ENCODE measurements around the gene AAK1. TPM values are rescaled to one million over a fixed set of nuclear protein-coding genes. Genes with fewer than 3 reads are reported as not detected.

The AAK1 gene
- total RNA-seq, 1 experiment from 2014 or later = 30.6 TPM

GRCh38 chr2:69436938-69437750 lies 206.4 kb downstream of the AAK1 start, which contains the start of gene NFU1:
Gene NFU1 (minus strand): TSS chr2:69437435. CDS start chr2:69437422, 13 bp downstream.
- Histone ChIP-seq H3K56ac (ENCODE audit: insufficient read length, low read depth, low read length) (peak within 1 kb of the TSS; percentile 95), H2AFZ (ENCODE audit: low read length) (peak within 1 kb of the TSS; percentile 96), H4K5ac (ENCODE audit: insufficient read length, low read depth, low read length) (peak within 1 kb of the TSS; percentile 98), H2BK20ac (ENCODE audit: low read depth, low read length, poor library complexity, severe bottlenecking) (no peak within 1 kb of the TSS), H3K4me1 (ENCODE audit: insufficient read depth, low read length) (no peaks in the 10 kb centered on the region; the same call in 1 of the 2 replicates), H4K20me1 (ENCODE audit: control insufficient read depth, insufficient read depth, insufficient read length) (no peaks in the 10 kb centered on the region), H3K14ac (ENCODE audit: insufficient read depth, low read length) (peak within 1 kb of the TSS; percentile 87), H4K91ac (ENCODE audit: insufficient read length, low read depth, low read length) (peak within 1 kb of the TSS; percentile 45), H3K23ac (ENCODE audit: insufficient read length, low read depth, low read length) (no peak within 1 kb of the TSS), H2BK120ac (ENCODE audit: low read depth, low read length, poor library complexity, severe bottlenecking) (no peak within 1 kb of the TSS), H3K79me1 (ENCODE audit: insufficient read depth, low read depth, low read length, poor library complexity, severe bottlenecking) (no peaks in the 10 kb centered on the region), H2BK15ac (ENCODE audit: low read depth, low read length) (no peak within 1 kb of the TSS; the same call in 1 of the 2 replicates), H3K4me2 (ENCODE audit: insufficient read depth, insufficient read length, low read length) (peak within 1 kb of the TSS; percentile 100), H3K23me2 (ENCODE audit: insufficient read length, low read depth, low read length, poor library complexity, severe bottlenecking) (peaks cover 11% of the 10 kb centered on the region), H2BK12ac (ENCODE audit: insufficient read length, low read depth, low read length) (peak within 1 kb of the TSS; percentile 45), H2BK5ac (ENCODE audit: insufficient read length, low read length) (peak within 1 kb of the TSS; percentile 94), H2AK5ac (ENCODE audit: insufficient read length, low read length) (no peak within 1 kb of the TSS), H3K9ac (ENCODE audit: extremely low read depth, insufficient read length, low read length) (peak within 1 kb of the TSS; percentile 89), H3K27me3 (ENCODE audit: insufficient read depth, low read length) (no peaks in the 10 kb centered on the region), H3K79me2 (ENCODE audit: insufficient read depth, low read length) (no peaks in the 10 kb centered on the region), H4K8ac (replicated peaks; ENCODE audit: insufficient read length, low read depth, low read length) (peak within 1 kb of the TSS; percentile 91), H3K27ac (ENCODE audit: insufficient read length, low read depth, low read length) (peak within 1 kb of the TSS; percentile 95), H3T11ph (ENCODE audit: low read length) (no peak within 1 kb of the TSS), H3K4ac (ENCODE audit: low read depth, low read length) (no peak within 1 kb of the TSS), H3K9me3 (ENCODE audit: control insufficient read depth, low read depth, low read length) (no peaks in the 10 kb centered on the region), H3K18ac (ENCODE audit: insufficient read length, low read depth, low read length) (peak within 1 kb of the TSS; percentile 96)
- Mint-ChIP-seq H3K36me3 (ENCODE audit: insufficient read depth in 1 of 3, low read depth in 3 of 3) (peaks cover 0 to 16% (median 4%) of the 10 kb centered on the region in 3 experiments; a peak in 3 of 7 replicates), H3K4me1 (peaks cover 27 to 28% of the 10 kb centered on the region in 2 experiments), H3K4me3 (peak within 1 kb of the TSS; percentile 93 to 96), H3K27me3 (ENCODE audit: low read depth) (no peaks in the 10 kb centered on the region), H3K27ac (peak within 1 kb of the TSS; percentile 97 to 98 (median 97)), H3K9me3 (peaks cover 0 to 4% of the 10 kb centered on the region in 2 experiments; a peak in 3 of 5 replicates)
- WGBS (ENCODE audit: extremely low coverage, insufficient read length, low lambda C conversion rate) = no CpG with 5 or more reads among the region's 60 CpGs
- peak; percentile 96 for DNase-seq
- TF ChIP-seq, protein P1, sequence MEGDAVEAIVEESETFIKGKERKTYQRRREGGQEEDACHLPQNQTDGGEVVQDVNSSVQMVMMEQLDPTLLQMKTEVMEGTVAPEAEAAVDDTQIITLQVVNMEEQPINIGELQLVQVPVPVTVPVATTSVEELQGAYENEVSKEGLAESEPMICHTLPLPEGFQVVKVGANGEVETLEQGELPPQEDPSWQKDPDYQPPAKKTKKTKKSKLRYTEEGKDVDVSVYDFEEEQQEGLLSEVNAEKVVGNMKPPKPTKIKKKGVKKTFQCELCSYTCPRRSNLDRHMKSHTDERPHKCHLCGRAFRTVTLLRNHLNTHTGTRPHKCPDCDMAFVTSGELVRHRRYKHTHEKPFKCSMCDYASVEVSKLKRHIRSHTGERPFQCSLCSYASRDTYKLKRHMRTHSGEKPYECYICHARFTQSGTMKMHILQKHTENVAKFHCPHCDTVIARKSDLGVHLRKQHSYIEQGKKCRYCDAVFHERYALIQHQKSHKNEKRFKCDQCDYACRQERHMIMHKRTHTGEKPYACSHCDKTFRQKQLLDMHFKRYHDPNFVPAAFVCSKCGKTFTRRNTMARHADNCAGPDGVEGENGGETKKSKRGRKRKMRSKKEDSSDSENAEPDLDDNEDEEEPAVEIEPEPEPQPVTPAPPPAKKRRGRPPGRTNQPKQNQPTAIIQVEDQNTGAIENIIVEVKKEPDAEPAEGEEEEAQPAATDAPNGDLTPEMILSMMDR (conservative IDR thresholded peaks at IDR 0.05) = peak; percentile 60
